ENCODE results near the gene C1QTNF6.

DNA sequence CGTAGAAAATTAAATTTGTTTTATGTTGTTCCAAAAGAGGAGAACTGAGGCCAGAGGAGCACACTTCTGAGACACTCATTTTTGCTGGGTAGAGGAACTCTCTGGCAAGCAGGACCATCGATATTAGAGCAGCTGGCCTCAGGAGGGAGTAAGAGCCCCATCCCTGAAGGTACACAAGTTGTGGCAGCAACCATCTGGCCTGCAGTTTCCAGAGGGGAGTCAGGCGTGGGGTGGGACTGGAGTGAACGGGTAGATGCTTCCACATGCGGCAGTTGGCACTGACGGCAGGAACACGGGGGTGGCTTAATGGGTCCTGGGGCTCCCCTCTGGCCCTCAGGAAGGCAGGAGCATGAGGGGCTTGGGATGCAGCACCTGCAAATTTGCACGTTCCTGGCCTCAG, 37.4 kb upstream of the C1QTNF6 start:
- no peak for TF ChIP-seq SIN3A (IDR thresholded peaks at IDR 0.05; ENCODE audit: borderline replicate concordance, insufficient read depth, low read length)
- no peak for TF ChIP-seq TAF1 (IDR thresholded peaks at IDR 0.05; ENCODE audit: borderline replicate concordance, insufficient read depth, low read length)
- no peak for TF ChIP-seq POLR2AphosphoS5 (IDR thresholded peaks at IDR 0.05; ENCODE audit: low read depth, low read length)
- TF ChIP-seq, protein P1, sequence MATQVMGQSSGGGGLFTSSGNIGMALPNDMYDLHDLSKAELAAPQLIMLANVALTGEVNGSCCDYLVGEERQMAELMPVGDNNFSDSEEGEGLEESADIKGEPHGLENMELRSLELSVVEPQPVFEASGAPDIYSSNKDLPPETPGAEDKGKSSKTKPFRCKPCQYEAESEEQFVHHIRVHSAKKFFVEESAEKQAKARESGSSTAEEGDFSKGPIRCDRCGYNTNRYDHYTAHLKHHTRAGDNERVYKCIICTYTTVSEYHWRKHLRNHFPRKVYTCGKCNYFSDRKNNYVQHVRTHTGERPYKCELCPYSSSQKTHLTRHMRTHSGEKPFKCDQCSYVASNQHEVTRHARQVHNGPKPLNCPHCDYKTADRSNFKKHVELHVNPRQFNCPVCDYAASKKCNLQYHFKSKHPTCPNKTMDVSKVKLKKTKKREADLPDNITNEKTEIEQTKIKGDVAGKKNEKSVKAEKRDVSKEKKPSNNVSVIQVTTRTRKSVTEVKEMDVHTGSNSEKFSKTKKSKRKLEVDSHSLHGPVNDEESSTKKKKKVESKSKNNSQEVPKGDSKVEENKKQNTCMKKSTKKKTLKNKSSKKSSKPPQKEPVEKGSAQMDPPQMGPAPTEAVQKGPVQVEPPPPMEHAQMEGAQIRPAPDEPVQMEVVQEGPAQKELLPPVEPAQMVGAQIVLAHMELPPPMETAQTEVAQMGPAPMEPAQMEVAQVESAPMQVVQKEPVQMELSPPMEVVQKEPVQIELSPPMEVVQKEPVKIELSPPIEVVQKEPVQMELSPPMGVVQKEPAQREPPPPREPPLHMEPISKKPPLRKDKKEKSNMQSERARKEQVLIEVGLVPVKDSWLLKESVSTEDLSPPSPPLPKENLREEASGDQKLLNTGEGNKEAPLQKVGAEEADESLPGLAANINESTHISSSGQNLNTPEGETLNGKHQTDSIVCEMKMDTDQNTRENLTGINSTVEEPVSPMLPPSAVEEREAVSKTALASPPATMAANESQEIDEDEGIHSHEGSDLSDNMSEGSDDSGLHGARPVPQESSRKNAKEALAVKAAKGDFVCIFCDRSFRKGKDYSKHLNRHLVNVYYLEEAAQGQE (IDR thresholded peaks at IDR 0.05; ENCODE audit: insufficient read depth in 1 of 2, low read depth in 2 of 2, low read length in 2 of 2) = no peak

Data from PFSK-1 (cell line).